ENCODE data around the gene SNRPD3.

- TF ChIP-seq POLR2A (IDR thresholded peaks at IDR 0.05) (no peak), CTCF (IDR thresholded peaks at IDR 0.05) (no peak)
Observed at GRCh38 chr22:24578355-24579257, 22.8 kb downstream of the SNRPD3 start.
